ENCODE results near the gene PLEKHD1.

Gene PLEKHD1

DNA sequence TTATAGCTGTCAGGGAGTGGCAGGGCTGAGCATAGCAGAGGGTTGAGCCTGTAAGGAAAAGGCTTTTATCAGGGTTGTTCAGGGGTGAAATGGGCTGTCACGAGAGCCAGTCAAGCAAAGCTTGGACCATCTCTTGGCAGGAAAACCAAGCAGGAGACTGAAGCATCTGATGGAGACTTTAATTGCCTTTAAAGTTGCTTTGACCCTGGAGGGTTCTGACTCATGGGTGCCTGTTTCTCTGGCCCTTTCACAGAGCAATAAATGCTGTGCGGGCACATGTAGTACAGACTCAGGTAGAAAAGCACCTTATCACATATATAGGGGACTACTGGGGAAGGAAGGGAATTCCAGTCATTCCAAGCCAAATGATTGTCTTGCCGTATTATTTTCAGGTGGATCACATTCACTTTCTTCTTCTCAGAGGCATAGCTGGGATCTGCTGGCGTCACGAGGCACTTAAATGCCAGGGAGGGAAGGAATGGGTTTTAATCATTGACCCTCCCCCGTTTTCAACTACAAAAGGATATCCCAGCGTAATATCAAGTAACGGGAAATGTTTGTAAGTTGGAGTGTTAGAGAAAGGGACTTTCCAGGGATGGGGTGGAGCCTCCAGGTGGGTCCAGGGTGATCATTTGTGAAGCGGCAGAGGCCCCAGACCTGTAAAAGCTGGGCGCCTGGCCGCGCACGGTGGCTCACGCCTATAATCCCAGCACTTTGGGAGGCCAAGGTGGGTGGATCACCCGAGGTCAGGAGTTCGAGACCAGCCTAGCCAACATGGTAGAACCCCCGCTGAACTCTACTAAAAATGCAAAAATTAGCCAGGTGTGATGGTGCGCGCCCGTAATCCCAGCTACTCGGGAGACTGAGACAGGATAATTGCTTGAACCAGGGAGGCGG is 34.9 kb downstream of the PLEKHD1 start:
- Histone ChIP-seq H3K4me3 (ENCODE audit: low read length) (no peak overlapping the region), H3K9ac (ENCODE audit: low read depth, low read length) (no peak overlapping the region), H3K27me3 (ENCODE audit: insufficient read depth, low read length) (no peaks in the 10 kb centered on the region), H3K36me3 (ENCODE audit: insufficient read depth, low read length) (no peaks in the 10 kb centered on the region), H3K4me1 (ENCODE audit: insufficient read depth, low read length) (peaks cover 11% of the 10 kb centered on the region; the same call in 1 of the 2 replicates), H3K27ac (ENCODE audit: low read depth, low read length) (no peak overlapping the region), H3K9me3 (ENCODE audit: insufficient read depth, low read depth, low read length) (no peaks in the 10 kb centered on the region)
- WGBS = 93% methylated on average over 22 of the region's 22 CpGs

DNA sequence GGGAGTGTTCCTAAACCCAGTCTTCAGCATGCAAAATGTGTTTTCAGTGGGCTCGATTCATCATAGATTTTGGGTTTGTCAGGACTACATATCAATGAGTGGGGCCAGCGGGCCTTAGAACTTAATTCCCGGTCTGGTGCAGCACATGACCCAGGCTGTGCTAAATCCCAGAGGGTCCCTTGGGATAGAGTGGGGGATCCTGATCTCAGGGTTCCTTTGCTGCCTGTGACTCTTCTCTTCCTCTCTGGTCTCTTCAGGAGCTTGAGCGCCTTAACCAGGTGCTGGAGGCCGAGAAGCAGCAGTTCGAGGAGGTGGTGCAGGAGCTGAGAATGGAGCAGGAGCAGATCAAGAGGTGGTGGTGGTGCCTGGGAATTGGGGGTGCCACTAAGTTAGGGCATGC is 37.5 kb downstream of the PLEKHD1 start:
- H3K27me3 ChIP-seq (ENCODE audit: insufficient read depth, low read length) = no peaks in the 10 kb centered on the region
- H3K9ac ChIP-seq (ENCODE audit: low read depth, low read length) = no peak overlapping the region
- no peak overlapping the region for H3K4me3 ChIP-seq (ENCODE audit: low read length)
- no peak overlapping the region for H3K27ac ChIP-seq (ENCODE audit: low read depth, low read length)
- WGBS = 93% methylated on average over 6 of the region's 6 CpGs
- peaks cover 11% of the 10 kb centered on the region; the same call in 1 of the 2 replicates for H3K4me1 ChIP-seq (ENCODE audit: insufficient read depth, low read length)
- H3K36me3 ChIP-seq (ENCODE audit: insufficient read depth, low read length) = no peaks in the 10 kb centered on the region
- no peaks in the 10 kb centered on the region for H3K9me3 ChIP-seq (ENCODE audit: insufficient read depth, low read depth, low read length)

DNA sequence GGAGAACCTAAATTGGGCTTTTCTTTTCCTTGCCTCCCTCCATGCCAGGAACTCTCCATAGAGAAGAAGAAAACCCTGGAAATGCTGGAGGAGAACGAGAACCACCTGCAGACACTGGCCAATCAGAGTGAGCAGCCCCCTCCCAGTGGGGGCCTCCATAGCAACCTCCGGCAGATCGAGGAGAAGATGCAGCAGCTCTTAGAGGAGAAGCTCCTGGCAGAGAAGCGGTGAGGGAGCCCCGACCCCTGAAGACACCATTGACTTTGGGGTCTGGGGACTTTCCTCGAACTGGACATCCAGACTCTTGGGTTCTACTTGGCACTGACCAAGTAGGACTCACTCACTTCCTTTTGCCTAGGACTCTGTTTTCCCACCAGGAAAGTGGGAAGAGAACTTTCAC is 41.4 kb downstream of the PLEKHD1 start:
- Histone ChIP-seq H3K9ac (ENCODE audit: low read depth, low read length) (no peak overlapping the region), H3K36me3 (ENCODE audit: insufficient read depth, low read length) (no peaks in the 10 kb centered on the region), H3K27ac (ENCODE audit: low read depth, low read length) (no peak overlapping the region), H3K9me3 (ENCODE audit: insufficient read depth, low read depth, low read length) (no peaks in the 10 kb centered on the region), H3K4me3 (ENCODE audit: low read length) (no peak overlapping the region), H3K27me3 (ENCODE audit: insufficient read depth, low read length) (no peaks in the 10 kb centered on the region), H3K4me1 (ENCODE audit: insufficient read depth, low read length) (no peaks in the 10 kb centered on the region)
- WGBS = 85% methylated on average over 6 of the region's 6 CpGs

DNA sequence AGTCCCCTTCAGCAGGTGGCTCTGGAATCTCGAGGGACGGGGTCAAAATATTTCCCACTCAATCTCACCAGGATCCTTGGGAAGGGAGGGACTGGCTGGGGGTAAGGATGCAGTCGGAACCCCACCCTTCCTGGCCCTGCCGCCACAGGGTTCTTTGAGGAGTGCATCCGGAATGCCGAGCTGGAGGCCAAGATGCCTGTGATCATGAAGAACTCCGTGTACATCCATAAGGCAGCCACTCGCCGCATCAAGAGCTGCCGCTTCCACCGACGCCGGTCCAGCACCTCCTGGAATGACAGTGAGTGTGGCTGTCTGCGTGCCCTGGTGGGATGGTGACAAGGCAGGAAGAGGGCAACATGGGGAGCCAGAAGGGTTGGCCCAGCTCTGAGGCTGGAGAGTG is 43.1 kb downstream of the PLEKHD1 start:
- WGBS = 93% methylated on average over 13 of the region's 14 CpGs
- Histone ChIP-seq H3K36me3 (ENCODE audit: insufficient read depth, low read length) (no peaks in the 10 kb centered on the region), H3K4me1 (ENCODE audit: insufficient read depth, low read length) (0 out of 2 replicates have a peak, but pooled peaks cover under 1% of the 10 kb centered on the region), H3K9ac (ENCODE audit: low read depth, low read length) (no peak overlapping the region), H3K4me3 (ENCODE audit: low read length) (no peak overlapping the region), H3K27ac (ENCODE audit: low read depth, low read length) (no peak overlapping the region), H3K9me3 (ENCODE audit: insufficient read depth, low read depth, low read length) (no peaks in the 10 kb centered on the region), H3K27me3 (ENCODE audit: insufficient read depth, low read length) (no peaks in the 10 kb centered on the region)

- Histone ChIP-seq H3K4me3 (ENCODE audit: low read length) (no peak overlapping the region), H3K27ac (ENCODE audit: low read depth, low read length) (no peak overlapping the region), H3K27me3 (ENCODE audit: insufficient read depth, low read length) (no peaks in the 10 kb centered on the region), H3K4me1 (ENCODE audit: insufficient read depth, low read length) (0 out of 2 replicates have a peak, but pooled peaks cover 5% of the 10 kb centered on the region), H3K9me3 (ENCODE audit: insufficient read depth, low read depth, low read length) (no peaks in the 10 kb centered on the region), H3K9ac (ENCODE audit: low read depth, low read length) (no peak overlapping the region), H3K36me3 (ENCODE audit: insufficient read depth, low read length) (no peaks in the 10 kb centered on the region)
- WGBS = 87% methylated on average over 9 of the region's 9 CpGs
Observed at GRCh38 chr14:69528143-69528542, 43.6 kb downstream of the PLEKHD1 start.

DNA sequence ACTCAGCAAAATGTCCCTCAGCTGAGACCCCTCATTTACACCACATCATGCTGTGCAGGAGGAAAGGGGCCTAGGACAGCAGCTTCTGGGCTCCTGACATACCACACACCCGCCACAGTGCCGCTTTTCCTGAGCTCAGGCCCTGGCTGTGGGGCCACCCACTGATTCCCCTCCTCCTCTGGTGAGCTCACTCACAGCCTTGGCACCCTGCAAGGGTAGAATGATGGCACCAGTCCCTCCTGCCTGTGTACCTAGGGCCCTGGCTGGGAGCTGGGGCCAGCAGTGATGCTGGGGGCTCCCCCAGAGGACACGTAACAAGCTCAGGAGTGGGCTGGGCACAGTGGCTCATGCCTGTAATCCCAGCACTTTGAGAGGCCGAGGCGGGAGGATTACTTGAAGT is 44.4 kb downstream of the PLEKHD1 start:
- Histone ChIP-seq H3K4me3 (ENCODE audit: low read length) (no peak overlapping the region), H3K9ac (ENCODE audit: low read depth, low read length) (no peak overlapping the region), H3K9me3 (ENCODE audit: insufficient read depth, low read depth, low read length) (no peaks in the 10 kb centered on the region), H3K27ac (ENCODE audit: low read depth, low read length) (no peak overlapping the region), H3K36me3 (ENCODE audit: insufficient read depth, low read length) (no peaks in the 10 kb centered on the region), H3K27me3 (ENCODE audit: insufficient read depth, low read length) (no peaks in the 10 kb centered on the region), H3K4me1 (ENCODE audit: insufficient read depth, low read length) (0 out of 2 replicates have a peak, but pooled peaks cover 5% of the 10 kb centered on the region)
- WGBS = 90% methylated on average over 5 of the region's 5 CpGs

DNA sequence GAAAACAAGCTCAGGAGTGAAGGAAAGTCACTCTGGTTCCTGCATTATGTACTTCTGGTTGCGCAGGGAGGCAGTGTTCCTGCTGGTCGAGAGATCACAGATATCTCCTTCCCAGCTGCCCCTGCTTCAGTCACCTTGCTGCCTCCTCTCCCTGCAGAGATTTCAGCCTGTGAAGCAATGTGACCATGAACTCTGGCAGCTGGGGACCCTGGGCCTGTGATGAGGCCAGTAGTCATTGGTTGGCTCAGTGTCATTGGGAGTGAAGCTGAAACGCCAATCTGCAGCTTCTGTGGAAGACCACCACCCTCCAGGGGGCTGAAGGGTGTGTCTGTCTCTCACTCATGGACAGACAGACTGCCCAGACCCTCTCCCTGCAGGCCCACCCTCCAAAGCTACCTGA is 45.0 kb downstream of the PLEKHD1 start:
- WGBS = 93% methylated on average over 3 of the region's 3 CpGs
- Histone ChIP-seq H3K36me3 (ENCODE audit: insufficient read depth, low read length) (no peaks in the 10 kb centered on the region), H3K4me1 (ENCODE audit: insufficient read depth, low read length) (0 out of 2 replicates have a peak, but pooled peaks cover 5% of the 10 kb centered on the region), H3K9ac (ENCODE audit: low read depth, low read length) (no peak overlapping the region), H3K27me3 (ENCODE audit: insufficient read depth, low read length) (no peaks in the 10 kb centered on the region), H3K4me3 (ENCODE audit: low read length) (no peak overlapping the region), H3K9me3 (ENCODE audit: insufficient read depth, low read depth, low read length) (no peaks in the 10 kb centered on the region), H3K27ac (ENCODE audit: low read depth, low read length) (no peak overlapping the region)

DNA sequence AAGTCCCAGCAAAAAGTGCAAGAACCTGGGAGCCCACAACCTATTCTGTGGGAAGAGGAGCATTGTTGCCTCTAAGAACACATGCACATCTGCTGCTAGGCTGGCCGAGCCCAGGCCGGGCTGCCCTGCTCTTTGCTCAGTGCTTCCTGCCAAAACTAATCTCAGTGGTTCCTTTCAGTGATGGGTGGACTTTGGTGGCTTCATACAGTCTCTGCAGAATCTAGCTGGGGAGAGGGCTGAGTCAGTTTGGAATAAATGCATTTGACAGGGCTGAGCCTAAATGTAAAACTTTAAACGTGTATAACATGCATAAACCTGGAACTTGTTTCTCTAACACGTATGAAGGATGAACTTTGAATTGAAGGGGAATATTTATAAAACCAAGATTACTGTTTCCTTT is 45.6 kb downstream of the PLEKHD1 start:
- H3K27ac ChIP-seq (ENCODE audit: low read depth, low read length) = no peak overlapping the region
- WGBS = 90% methylated on average over 3 of the region's 4 CpGs
- no peak overlapping the region for H3K9ac ChIP-seq (ENCODE audit: low read depth, low read length)
- no peaks in the 10 kb centered on the region for H3K27me3 ChIP-seq (ENCODE audit: insufficient read depth, low read length)
- H3K4me3 ChIP-seq (ENCODE audit: low read length) = no peak overlapping the region
- no peaks in the 10 kb centered on the region for H3K36me3 ChIP-seq (ENCODE audit: insufficient read depth, low read length)
- H3K4me1 ChIP-seq (ENCODE audit: insufficient read depth, low read length) = 0 out of 2 replicates have a peak, but pooled peaks cover 5% of the 10 kb centered on the region
- no peaks in the 10 kb centered on the region for H3K9me3 ChIP-seq (ENCODE audit: insufficient read depth, low read depth, low read length)

GRCh38 chr14:69531135-69531534 is 46.6 kb downstream of the PLEKHD1 start:
- no peaks in the 10 kb centered on the region for H3K36me3 ChIP-seq (ENCODE audit: insufficient read depth, low read length)
- H3K9me3 ChIP-seq (ENCODE audit: insufficient read depth, low read depth, low read length) = no peaks in the 10 kb centered on the region
- no peak overlapping the region for H3K27ac ChIP-seq (ENCODE audit: low read depth, low read length)
- H3K27me3 ChIP-seq (ENCODE audit: insufficient read depth, low read length) = no peaks in the 10 kb centered on the region
- 0 out of 2 replicates have a peak, but pooled peaks cover 5% of the 10 kb centered on the region for H3K4me1 ChIP-seq (ENCODE audit: insufficient read depth, low read length)
- H3K9ac ChIP-seq (ENCODE audit: low read depth, low read length) = no peak overlapping the region
- WGBS = 92% methylated on average over 2 of the region's 3 CpGs
- no peak overlapping the region for H3K4me3 ChIP-seq (ENCODE audit: low read length)

DNA sequence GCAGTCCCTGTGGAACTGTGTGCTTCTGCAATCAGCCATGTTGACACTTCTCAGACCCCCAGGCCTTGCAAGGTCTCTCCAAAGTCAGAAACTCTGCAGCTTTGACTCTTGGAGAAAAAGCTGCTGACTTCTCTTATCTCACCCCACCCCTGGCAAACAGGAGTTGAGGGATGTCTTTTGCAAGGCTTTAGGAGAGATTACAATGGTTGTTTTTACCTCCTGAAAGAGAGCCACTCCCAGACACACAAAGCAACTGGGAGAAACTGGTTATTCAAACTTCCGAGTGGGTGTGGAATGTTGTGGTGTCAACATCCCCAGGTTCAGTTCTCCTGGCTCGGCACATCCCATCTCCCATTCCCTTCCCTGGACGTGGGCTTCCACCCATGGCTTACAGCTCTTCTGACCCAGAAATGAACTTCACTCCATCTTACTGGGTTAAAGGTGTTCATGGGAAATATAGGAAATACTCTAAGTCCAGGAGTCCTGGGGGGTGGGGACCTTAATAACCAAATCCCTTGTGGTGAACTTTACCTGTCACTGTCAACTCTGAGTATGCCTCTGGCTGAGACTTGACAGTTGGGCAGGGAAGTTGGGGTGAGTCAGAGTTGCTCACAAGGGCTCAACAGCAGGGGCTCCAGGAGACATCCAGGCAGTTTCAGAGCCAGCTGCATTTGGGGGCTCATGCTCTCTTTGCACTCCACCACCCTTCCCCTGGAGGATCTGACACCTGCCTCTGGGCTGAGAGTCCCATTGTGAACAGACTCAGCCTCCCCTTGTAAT is 48.2 kb downstream of the PLEKHD1 start:
- Histone ChIP-seq H3K4me1 (ENCODE audit: insufficient read depth, low read length) (0 out of 2 replicates have a peak, but pooled peaks cover 5% of the 10 kb centered on the region), H3K9ac (ENCODE audit: low read depth, low read length) (no peak overlapping the region), H3K27ac (ENCODE audit: low read depth, low read length) (no peak overlapping the region), H3K36me3 (ENCODE audit: insufficient read depth, low read length) (no peaks in the 10 kb centered on the region), H3K27me3 (ENCODE audit: insufficient read depth, low read length) (no peaks in the 10 kb centered on the region), H3K9me3 (ENCODE audit: insufficient read depth, low read depth, low read length) (no peaks in the 10 kb centered on the region), H3K4me3 (ENCODE audit: low read length) (no peak overlapping the region)
- 85% methylated on average over 2 of the region's 3 CpGs for WGBS

GRCh38 chr14:69535230-69535848 is 50.8 kb downstream of the PLEKHD1 start:
- Histone ChIP-seq H3K4me3 (ENCODE audit: low read length) (no peak overlapping the region), H3K4me1 (ENCODE audit: insufficient read depth, low read length) (0 out of 2 replicates have a peak, but pooled peaks cover 5% of the 10 kb centered on the region), H3K27me3 (ENCODE audit: insufficient read depth, low read length) (no peaks in the 10 kb centered on the region), H3K36me3 (ENCODE audit: insufficient read depth, low read length) (no peaks in the 10 kb centered on the region), H3K27ac (ENCODE audit: low read depth, low read length) (no peak overlapping the region), H3K9me3 (ENCODE audit: insufficient read depth, low read depth, low read length) (no peaks in the 10 kb centered on the region), H3K9ac (ENCODE audit: low read depth, low read length) (no peak overlapping the region)
- 5% methylated on average over 4 of the region's 4 CpGs for WGBS
